ENCODE results near the gene MED13L. TPM values are rescaled to one million over a fixed set of nuclear protein-coding genes. Genes with fewer than 3 reads are reported as not detected.

Gene MED13L
- total and polyA plus RNA-seq, 8 donors, result 10.3 to 93.8 (median 53.0) TPM

DNA sequence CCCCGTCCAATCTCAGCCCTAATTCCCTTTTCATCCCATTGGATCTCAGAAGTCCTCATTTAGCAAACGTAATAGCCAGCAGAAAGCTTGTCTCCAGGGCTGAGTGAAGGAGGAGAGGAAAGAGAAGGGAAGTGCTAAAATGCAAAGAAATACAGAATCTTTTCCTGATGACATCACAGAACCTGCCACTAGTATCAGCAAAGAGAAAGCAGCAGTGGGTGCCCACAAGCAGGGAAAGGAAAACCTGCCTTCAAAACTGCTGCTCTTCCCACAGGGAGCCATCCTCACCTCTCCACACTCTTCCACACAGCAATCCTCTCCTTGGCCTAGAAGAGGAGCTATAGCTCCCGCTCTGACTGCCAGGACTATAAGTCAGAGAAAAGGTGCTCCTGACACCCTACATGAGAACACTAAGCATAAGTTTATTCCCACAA is 11.3 kb downstream of the MED13L start:
- DNase-seq (no peak), ATAC-seq (peak in 3 of 4 donors; percentile 39 to 72 (median 59)), FAIRE-seq (no peak)
- Histone ChIP-seq H3K27me3 (no peaks in the 10 kb centered on the region), H3K4me3 (no peak overlapping the region), H3K27ac (no peak overlapping the region), H3K9me3 (no peaks in the 10 kb centered on the region), H3K36me3 (no peaks in the 10 kb centered on the region), H3K4me1 (peaks cover 27 to 56% (median 53%) of the 10 kb centered on the region in 3 donors)
- TF ChIP-seq, protein P1, sequence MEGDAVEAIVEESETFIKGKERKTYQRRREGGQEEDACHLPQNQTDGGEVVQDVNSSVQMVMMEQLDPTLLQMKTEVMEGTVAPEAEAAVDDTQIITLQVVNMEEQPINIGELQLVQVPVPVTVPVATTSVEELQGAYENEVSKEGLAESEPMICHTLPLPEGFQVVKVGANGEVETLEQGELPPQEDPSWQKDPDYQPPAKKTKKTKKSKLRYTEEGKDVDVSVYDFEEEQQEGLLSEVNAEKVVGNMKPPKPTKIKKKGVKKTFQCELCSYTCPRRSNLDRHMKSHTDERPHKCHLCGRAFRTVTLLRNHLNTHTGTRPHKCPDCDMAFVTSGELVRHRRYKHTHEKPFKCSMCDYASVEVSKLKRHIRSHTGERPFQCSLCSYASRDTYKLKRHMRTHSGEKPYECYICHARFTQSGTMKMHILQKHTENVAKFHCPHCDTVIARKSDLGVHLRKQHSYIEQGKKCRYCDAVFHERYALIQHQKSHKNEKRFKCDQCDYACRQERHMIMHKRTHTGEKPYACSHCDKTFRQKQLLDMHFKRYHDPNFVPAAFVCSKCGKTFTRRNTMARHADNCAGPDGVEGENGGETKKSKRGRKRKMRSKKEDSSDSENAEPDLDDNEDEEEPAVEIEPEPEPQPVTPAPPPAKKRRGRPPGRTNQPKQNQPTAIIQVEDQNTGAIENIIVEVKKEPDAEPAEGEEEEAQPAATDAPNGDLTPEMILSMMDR (IDR thresholded peaks at IDR 0.05), result no peak
- intact Hi-C loops (cut with DNase I), result no loop called here
- WGBS, 2 donors, result 50 to 60% methylated on average over 3 of the region's 3 CpGs

DNA sequence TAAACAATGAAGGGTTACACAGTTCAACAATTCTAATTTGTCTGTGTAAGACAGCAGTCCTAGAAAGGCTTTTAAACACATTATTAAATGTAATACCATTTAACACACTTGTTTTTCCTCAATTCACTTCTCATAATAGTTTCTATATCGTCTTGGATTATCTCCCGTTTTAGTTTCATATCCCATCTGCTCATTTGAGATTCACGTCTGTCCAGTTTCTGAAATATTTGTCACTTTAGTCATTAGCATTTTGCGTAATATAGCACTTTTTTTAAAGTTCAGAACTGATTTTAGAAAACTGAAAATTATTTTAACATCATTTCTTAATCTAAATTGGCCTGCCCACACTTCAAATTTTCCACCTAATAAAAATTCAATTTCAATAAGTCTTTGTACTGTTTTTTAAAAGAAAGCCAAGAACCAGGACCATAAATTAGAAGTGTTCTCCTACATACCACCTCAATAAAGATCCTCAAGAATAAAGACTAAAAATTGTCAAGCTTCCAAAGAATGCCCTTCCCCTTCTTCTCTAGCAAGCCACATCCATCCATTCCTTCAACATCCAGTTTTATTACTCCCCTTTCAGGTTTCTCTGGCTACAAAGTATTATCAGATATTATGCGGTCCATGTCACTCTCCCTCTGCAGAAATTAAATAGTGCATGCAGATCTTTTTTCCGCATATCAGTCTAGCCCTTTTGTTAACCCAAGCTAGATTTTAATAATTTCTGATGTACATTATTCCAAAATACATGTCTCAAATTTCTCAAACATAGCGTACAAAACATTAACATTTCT is 11.9 kb downstream of the MED13L start:
- H3K36me3 ChIP-seq, result no peaks in the 10 kb centered on the region
- WGBS, 2 donors, result 60 to 73% methylated on average over 7 of the region's 7 CpGs
- intact Hi-C loops (cut with DNase I), result no loop called here
- ATAC-seq (no peak), FAIRE-seq (no peak), DNase-seq (no peak)
- no peak overlapping the region for H3K27ac ChIP-seq
- H3K4me1 ChIP-seq, result peaks cover 27 to 56% (median 53%) of the 10 kb centered on the region in 3 donors
- no peak overlapping the region for H3K4me3 ChIP-seq
- no peaks in the 10 kb centered on the region for H3K9me3 ChIP-seq
- H3K27me3 ChIP-seq, result no peaks in the 10 kb centered on the region
- TF ChIP-seq, protein P1 (IDR thresholded peaks at IDR 0.05), result no peak

DNA sequence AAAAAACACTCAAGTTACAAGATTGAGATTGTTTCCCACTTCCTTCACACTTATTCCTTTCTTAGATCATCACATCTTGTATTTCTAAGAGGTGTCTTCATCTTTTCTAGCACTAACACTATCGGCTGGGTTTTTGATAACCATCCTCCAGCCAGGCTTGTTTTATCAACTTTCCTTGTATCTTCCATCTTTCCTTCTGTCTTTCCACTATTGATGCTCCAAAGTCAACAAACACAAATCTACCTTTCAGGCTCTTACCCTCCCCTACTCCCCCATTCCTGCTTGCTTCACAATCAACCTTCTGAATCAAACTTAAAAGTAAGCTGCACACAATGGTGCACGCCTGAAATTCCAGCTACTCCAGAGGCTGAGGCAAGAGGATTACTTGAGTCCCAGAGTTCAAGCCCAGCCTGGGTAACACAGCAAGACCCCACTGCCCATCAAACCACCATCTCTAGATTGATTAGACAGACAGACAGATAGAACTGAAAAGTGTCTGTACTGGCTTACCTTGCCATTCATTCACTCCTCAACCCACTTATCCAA is 12.9 kb downstream of the MED13L start:
- FAIRE-seq (no peak), ATAC-seq (no peak), DNase-seq (no peak)
- no peak overlapping the region for H3K4me3 ChIP-seq
- H3K27me3 ChIP-seq, result no peaks in the 10 kb centered on the region
- no peak overlapping the region for H3K27ac ChIP-seq
- H3K4me1 ChIP-seq, result peaks cover 32 to 57% (median 56%) of the 10 kb centered on the region in 3 donors
- TF ChIP-seq, protein P1 (IDR thresholded peaks at IDR 0.05), result no peak
- 70% methylated on average over 2 of the region's 2 CpGs for WGBS, 2 donors
- intact Hi-C loops (cut with DNase I), result no loop called here
- no peaks in the 10 kb centered on the region for H3K36me3 ChIP-seq
- no peaks in the 10 kb centered on the region for H3K9me3 ChIP-seq

DNA sequence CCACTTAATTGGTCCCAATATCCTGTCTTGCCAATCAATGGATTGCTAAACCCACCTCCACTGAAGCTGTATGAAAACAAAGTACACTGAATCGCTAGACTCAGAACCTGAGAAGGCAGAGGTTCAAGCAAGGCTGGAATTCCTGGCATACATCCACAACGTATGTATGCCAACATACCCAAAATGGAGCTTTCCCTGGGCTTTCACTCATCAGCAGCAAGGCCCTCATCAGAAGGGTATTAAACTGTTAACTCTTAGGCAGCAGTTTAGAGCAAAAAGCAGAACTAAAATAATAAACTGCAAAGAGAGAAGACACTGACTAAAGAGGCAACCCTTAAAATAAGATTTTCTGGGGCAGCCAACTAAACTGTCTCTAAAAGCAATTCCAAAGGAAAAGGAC is 13.6 kb downstream of the MED13L start:
- WGBS, 2 donors, result 16 to 18% methylated on average over 2 of the region's 2 CpGs
- Histone ChIP-seq H3K36me3 (no peaks in the 10 kb centered on the region), H3K27me3 (no peaks in the 10 kb centered on the region), H3K4me1 (peaks cover 35 to 64% (median 57%) of the 10 kb centered on the region in 3 donors), H3K27ac (no peak overlapping the region), H3K9me3 (no peaks in the 10 kb centered on the region), H3K4me3 (no peak overlapping the region)
- ATAC-seq (peak in 1 of 4 donors; percentile 7), DNase-seq (no peak), FAIRE-seq (no peak)
- intact Hi-C loops (cut with DNase I), result no loop called here
- TF ChIP-seq, protein P1 (IDR thresholded peaks at IDR 0.05), result no peak

DNA sequence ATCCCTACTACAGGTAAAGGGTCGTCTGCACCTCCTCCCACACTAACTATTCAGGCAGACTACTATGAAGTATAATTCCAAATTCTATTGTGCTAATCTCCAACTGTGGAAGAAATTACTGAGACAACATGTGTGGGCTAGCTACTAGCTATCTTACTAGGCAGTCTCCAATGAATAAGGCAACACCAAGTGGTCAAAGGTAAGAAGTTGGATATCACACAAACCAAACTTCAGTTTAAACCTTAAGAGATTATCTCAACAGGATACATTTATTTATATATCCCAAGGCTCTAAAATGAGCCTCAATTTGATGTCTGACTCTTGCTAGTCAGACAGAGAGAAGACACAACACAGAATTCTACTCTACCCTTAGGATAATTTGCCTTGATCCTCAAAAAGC is 14.1 kb downstream of the MED13L start:
- intact Hi-C loops (cut with DNase I), result no loop called here
- ATAC-seq (peak in 1 of 4 donors; percentile 24), DNase-seq (no peak), FAIRE-seq (no peak)
- H3K9me3 ChIP-seq, result no peaks in the 10 kb centered on the region
- no peaks in the 10 kb centered on the region for H3K36me3 ChIP-seq
- H3K4me1 ChIP-seq, result peaks cover 35 to 66% (median 61%) of the 10 kb centered on the region in 3 donors
- TF ChIP-seq, protein P1 (IDR thresholded peaks at IDR 0.05), result no peak
- H3K27me3 ChIP-seq, result no peaks in the 10 kb centered on the region
- 40 to 42% methylated on average over 1 of the region's 1 CpG for WGBS, 2 donors
- H3K4me3 ChIP-seq, result no peak overlapping the region
- H3K27ac ChIP-seq, result no peak overlapping the region

All from pancreas (tissue), 10 donors.